Cortex of kidney (tissue), 1 donor: ENCODE measurements around the gene BRME1.

Source experiments
- DNase-seq: peaks from one replicate; lab custom pipeline; 2025; lab: John Stamatoyannopoulos, UW

Gene BRME1

GRCh38 chr19:13905634-13906520 is at the start of gene BRME1, which contains the start of gene CC2D1A:
Gene BRME1, minus strand, starts transcription at chr19:13906117. Its CDS starts 1,225 bp downstream, at chr19:13904892.
Gene CC2D1A, plus strand, starts transcription at chr19:13906201. Its CDS starts 241 bp downstream, at chr19:13906442.
- DNase-seq, result peak; percentile 38

DNA sequence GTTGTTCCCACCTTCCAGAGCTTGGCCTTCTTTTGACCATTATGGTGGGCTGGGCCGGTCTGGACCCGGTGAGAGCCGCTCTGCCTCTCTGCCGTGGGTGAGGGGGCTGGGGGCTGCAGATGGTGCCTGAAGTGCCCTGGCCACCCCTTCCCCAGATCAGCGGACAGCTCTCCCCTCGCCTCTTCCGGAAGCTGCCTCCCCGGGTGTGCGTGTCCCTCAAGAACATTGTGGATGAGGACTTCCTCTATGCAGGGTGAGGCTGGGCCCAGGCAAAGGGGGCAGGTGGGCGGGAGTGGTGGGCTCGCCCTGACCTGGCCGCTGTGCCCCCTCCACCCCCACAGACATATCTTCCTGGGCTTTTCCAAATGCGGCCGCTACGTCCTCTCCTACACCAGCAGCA is 48.3 kb upstream of the BRME1 start:
- DNase-seq, result no peak

GRCh38 chr19:13952931-13953531 is 47.1 kb upstream of the BRME1 start:
- DNase-seq, result no peak

- DNase-seq, result peak; percentile 68
Observed at GRCh38 chr19:13952154-13952930, 46.4 kb upstream of the BRME1 start, which contains the start of gene DCAF15. Gene DCAF15, plus strand, starts transcription at chr19:13952509. Its CDS starts 4 bp downstream, at chr19:13952513.

- DNase-seq, result no peak
Observed at GRCh38 chr19:13951799-13952153, 45.9 kb upstream of the BRME1 start.

- DNase-seq, result no peak
Observed at GRCh38 chr19:13951043-13951442, 45.1 kb upstream of the BRME1 start.

- no peak for DNase-seq
Observed at GRCh38 chr19:13946414-13946813, 40.5 kb upstream of the BRME1 start.

GRCh38 chr19:13942023-13942684 is 36.2 kb upstream of the BRME1 start:
- no peak for DNase-seq

GRCh38 chr19:13938301-13939064 is 32.6 kb upstream of the BRME1 start, which contains the start of gene PODNL1:
Gene PODNL1, minus strand, starts transcription at chr19:13938417. Its CDS starts 236 bp downstream, at chr19:13938181.
- no peak for DNase-seq

- no peak for DNase-seq
Observed at GRCh38 chr19:13937479-13938300, 31.8 kb upstream of the BRME1 start.

DNA sequence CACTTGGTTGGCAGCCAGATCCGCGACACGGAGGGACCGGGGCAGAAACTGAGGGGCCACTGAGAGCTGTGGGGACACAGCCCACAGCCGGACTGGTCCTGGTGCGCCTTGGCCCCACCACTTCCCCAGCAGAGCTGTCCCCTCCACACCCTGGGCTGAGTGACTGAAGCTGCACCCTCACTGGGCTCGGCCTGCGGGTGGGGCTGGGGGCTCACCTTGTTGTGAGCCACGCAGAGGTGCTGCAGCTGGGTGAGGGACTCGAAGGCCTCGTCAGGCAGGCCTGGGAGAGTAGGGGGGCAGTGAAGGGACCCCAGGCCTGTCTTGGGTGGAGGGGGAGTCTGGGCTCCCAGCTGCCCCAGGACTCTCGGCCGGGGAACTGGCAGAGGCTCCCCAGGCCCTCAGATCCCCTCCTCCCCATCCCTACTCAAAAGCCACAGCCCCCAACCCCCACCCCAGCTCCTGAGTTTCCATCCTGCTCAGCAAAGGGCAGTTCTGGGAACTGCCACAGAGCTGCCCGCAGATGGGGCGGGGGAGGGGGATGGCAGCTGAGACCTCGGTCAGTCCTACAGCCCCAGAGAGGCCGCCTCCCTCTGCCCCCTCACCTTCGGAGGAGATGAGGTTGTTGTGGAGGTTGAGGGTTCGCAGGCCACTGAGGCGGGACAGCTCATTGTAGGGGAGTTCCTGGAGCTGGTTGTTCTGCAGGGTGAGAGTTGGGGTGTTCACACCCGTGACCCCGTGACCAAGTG is 30.0 kb upstream of the BRME1 start:
- no peak for DNase-seq

- DNase-seq, result no peak
Observed at GRCh38 chr19:13934785-13935109, 28.8 kb upstream of the BRME1 start.

GRCh38 chr19:13932911-13933393 is 27.0 kb upstream of the BRME1 start:
- DNase-seq, result no peak

- DNase-seq, result no peak
Observed at GRCh38 chr19:13932149-13932637, 26.3 kb upstream of the BRME1 start.

DNA sequence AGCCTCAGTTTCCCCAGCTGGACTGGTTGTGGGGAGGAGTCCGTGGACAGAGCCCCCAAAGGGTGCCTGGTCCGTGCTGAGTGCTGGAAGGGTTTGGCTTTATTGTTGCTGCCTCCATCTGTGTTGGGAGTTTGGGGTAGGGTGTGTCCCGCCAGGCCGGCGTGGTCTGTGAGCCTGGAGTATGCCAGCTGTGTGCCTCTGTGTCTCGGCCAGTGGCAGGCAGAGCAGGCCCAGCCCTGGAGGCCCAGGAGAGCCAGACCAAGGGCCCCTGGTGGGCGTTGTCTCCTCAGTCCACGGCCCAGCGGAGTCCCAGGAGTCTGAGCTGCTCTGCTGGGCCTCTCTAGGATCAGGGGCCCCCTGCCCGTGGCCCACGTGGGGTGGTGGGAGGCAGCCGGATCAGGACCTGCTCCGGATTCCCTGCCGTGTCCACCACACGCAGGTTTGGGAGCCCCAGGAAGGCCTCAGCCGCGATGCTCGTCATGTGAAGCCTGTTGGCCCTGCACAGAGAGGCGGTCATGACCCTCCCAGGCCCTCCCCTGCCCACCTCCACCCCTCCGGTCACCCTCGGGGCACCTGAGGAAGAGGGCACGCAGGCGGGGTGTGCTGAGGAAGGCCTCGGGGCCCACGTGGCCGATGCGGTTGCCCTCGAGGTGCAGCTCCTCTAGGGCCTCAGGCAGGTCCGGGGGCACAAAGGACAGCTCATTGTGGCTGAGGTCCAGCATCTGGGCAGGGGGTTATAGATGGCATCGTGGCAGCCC is 25.7 kb upstream of the BRME1 start:
- DNase-seq, result no peak

DNA sequence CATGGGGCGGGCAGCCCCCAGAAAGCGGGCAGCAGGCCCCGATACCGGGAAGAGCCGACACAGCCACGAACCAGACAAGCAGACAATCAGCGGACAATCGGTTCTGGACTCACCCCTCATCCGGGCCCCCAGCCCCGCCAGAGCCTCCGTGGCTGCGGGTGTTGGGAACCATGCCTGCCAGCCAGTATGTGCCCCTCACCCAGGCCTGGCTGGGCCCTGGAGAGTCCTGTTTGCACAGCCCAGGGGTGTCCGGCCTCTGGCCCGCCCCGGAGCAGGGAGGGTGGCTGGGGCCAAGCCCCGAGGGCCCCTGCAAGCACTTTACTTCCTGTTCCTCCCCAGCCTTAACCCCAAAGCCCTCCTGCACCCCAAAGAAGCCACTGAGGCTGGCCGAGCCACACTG is 24.5 kb upstream of the BRME1 start:
- DNase-seq, result no peak

- no peak for DNase-seq
Observed at GRCh38 chr19:13929956-13930355, 24.0 kb upstream of the BRME1 start.

- DNase-seq, result no peak
Observed at GRCh38 chr19:13929340-13929739, 23.4 kb upstream of the BRME1 start.
